Measurements from ENCODE around the gene RUNX2.

DNA sequence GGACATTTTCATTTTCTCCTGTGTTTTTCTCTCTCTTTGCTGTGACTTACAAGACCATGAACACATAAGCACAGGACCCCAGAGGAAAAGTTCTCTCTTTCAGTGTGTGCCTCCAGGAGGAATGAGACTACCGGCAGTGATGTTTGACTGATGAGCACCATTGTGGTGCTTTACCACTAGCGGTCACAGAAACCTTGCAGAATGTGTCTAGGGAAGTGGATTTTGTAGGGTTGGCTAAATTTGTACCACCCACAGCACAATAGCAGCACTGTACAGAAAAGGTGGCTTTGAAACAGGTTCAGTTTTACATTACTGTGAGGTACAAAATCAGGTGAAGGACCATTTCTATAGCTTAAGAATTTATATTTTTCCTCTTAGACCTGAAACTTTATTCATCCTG lies 351.5 kb downstream of the RUNX2 start:
- TF ChIP-seq, protein P1, sequence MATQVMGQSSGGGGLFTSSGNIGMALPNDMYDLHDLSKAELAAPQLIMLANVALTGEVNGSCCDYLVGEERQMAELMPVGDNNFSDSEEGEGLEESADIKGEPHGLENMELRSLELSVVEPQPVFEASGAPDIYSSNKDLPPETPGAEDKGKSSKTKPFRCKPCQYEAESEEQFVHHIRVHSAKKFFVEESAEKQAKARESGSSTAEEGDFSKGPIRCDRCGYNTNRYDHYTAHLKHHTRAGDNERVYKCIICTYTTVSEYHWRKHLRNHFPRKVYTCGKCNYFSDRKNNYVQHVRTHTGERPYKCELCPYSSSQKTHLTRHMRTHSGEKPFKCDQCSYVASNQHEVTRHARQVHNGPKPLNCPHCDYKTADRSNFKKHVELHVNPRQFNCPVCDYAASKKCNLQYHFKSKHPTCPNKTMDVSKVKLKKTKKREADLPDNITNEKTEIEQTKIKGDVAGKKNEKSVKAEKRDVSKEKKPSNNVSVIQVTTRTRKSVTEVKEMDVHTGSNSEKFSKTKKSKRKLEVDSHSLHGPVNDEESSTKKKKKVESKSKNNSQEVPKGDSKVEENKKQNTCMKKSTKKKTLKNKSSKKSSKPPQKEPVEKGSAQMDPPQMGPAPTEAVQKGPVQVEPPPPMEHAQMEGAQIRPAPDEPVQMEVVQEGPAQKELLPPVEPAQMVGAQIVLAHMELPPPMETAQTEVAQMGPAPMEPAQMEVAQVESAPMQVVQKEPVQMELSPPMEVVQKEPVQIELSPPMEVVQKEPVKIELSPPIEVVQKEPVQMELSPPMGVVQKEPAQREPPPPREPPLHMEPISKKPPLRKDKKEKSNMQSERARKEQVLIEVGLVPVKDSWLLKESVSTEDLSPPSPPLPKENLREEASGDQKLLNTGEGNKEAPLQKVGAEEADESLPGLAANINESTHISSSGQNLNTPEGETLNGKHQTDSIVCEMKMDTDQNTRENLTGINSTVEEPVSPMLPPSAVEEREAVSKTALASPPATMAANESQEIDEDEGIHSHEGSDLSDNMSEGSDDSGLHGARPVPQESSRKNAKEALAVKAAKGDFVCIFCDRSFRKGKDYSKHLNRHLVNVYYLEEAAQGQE (IDR thresholded peaks at IDR 0.05; ENCODE audit: low read depth): no peak
- TF ChIP-seq FOXM1 (IDR thresholded peaks at IDR 0.05; ENCODE audit: borderline replicate concordance, low read depth): no peak
- TF ChIP-seq, protein P2, sequence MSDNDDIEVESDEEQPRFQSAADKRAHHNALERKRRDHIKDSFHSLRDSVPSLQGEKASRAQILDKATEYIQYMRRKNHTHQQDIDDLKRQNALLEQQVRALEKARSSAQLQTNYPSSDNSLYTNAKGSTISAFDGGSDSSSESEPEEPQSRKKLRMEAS (IDR thresholded peaks at IDR 0.05): no peak
- TF ChIP-seq YY1 (IDR thresholded peaks at IDR 0.05; ENCODE audit: low read depth): no peak
- TF ChIP-seq TEAD4 (IDR thresholded peaks at IDR 0.05): no peak
- no peak for TF ChIP-seq TAF1 (IDR thresholded peaks at IDR 0.05; ENCODE audit: low read depth)
- no peak for TF ChIP-seq CREB1 (IDR thresholded peaks at IDR 0.05; ENCODE audit: low read depth)
- no peak for TF ChIP-seq ZBTB7A (IDR thresholded peaks at IDR 0.05; ENCODE audit: low read depth)
- no peak for TF ChIP-seq EP300 (IDR thresholded peaks at IDR 0.05; ENCODE audit: borderline replicate concordance)
- no peak for TF ChIP-seq RAD21 (IDR thresholded peaks at IDR 0.05; ENCODE audit: low read depth)
- no peak for TF ChIP-seq CEBPB (IDR thresholded peaks at IDR 0.05)
- TF ChIP-seq TCF12 (IDR thresholded peaks at IDR 0.05; ENCODE audit: low read depth): no peak
